Neural cell (in vitro differentiated cells): Measurements from ENCODE around the gene CPNE9. TPM values are rescaled to one million over a fixed set of nuclear protein-coding genes. Genes with fewer than 3 reads are reported as not detected.

Experiments used
- H2AFZ ChIP-seq: fragments of 200-600, 300-800 bp; sonication (generic), shearing (Covaris generic); 2 replicates; pipeline ENCODE4 v1.6.0; 2014; ENCODE audit warnings: low read depth, mild to moderate bottlenecking, antibody characterized with exemption, low read length, moderate library complexity
- H3F3A ChIP-seq: fragments of 200-600 bp; shearing (Covaris generic); 2 replicates; pipeline ENCODE4 v1.6.1; 2016; ENCODE audit warnings: mild to moderate bottlenecking, moderate library complexity, mixed read lengths, antibody characterized with exemption, low read length; ENCODE audit not compliant: insufficient read depth, poor library complexity, severe bottlenecking
- H3K27ac ChIP-seq: fragments of 200-600, 300-800 bp; sonication (generic), shearing (Covaris generic); 2 replicates; pipeline ENCODE4 v1.5.1; 2014; ENCODE audit warnings: mild to moderate bottlenecking, low read length, moderate library complexity
- H3K27me3 ChIP-seq: fragments of 300-800, 200-600 bp; sonication (generic), shearing (Covaris generic); 2 replicates; pipeline ENCODE4 v1.6.0; 2014; ENCODE audit warnings: mild to moderate bottlenecking, low read depth, low read length, moderate library complexity; ENCODE audit not compliant: insufficient read depth
- H3K36me3 ChIP-seq: fragments of 300-800, 200-600 bp; sonication (generic), shearing (Covaris generic); 2 replicates; pipeline ENCODE4 v1.5.1; 2014; ENCODE audit warnings: mild to moderate bottlenecking, antibody characterized with exemption, low read length, moderate library complexity; ENCODE audit not compliant: insufficient read depth
- H3K4me2 ChIP-seq: fragments of 300-800, 200-600 bp; sonication (generic), shearing (Covaris generic); 2 replicates; pipeline ENCODE4 v1.6.0; 2014; ENCODE audit warnings: mild to moderate bottlenecking, low read length
- H3K4me3 ChIP-seq: fragments of 300-800, 200-600 bp; sonication (generic), shearing (Covaris generic); 2 replicates; pipeline ENCODE4 v1.5.1; 2014; ENCODE audit warnings: mild to moderate bottlenecking, low read length, moderate library complexity
- H3K79me2 ChIP-seq: fragments of 200-600 bp; shearing (Covaris generic); replicated peaks from 2 replicates; pipeline ENCODE4 v1.6.0; 2014; ENCODE audit warnings: mild to moderate bottlenecking, low read length, moderate library complexity; ENCODE audit not compliant: insufficient read depth
- H3K9ac ChIP-seq: fragments of 300-800, 200-600 bp; sonication (generic), shearing (Covaris generic); 2 replicates; pipeline ENCODE4 v1.6.1; 2016; ENCODE audit warnings: mild to moderate bottlenecking, low read length, mixed read lengths
- H3K9me2 ChIP-seq: fragments of 200-600 bp; shearing (Covaris generic); 2 replicates; pipeline ENCODE4 v1.6.1; 2016; ENCODE audit warnings: mild to moderate bottlenecking, low read length, mixed read lengths; ENCODE audit not compliant: insufficient read depth
- H3K9me3 ChIP-seq: fragments of 200-600, 300-800 bp; sonication (generic), shearing (Covaris generic); 2 replicates; pipeline ENCODE4 v1.6.1; 2016; ENCODE audit warnings: mild to moderate bottlenecking, mixed run types, low read length, moderate library complexity, mixed read lengths
- H4K20me1 ChIP-seq: fragments of 200-600 bp; shearing (Covaris generic); 2 replicates; pipeline ENCODE4 v1.6.1; 2016; ENCODE audit warnings: mild to moderate bottlenecking, mixed run types; ENCODE audit not compliant: insufficient read depth
- CTCF ChIP-seq: fragments of 450-650 bp; IDR thresholded peaks from 2 replicates; pipeline ENCODE4 v1.5.1; 2014; ENCODE audit warnings: antibody characterized with exemption, mild to moderate bottlenecking, moderate library complexity; ENCODE audit not compliant: poor library complexity, severe bottlenecking
- EP300 ChIP-seq: fragments of 450-650 bp; conservative IDR thresholded peaks from 2 replicates; pipeline ENCODE4 v1.6.1; 2014; ENCODE audit warnings: antibody characterized with exemption, mild to moderate bottlenecking, moderate library complexity; ENCODE audit not compliant: poor library complexity, severe bottlenecking
- EZH2 ChIP-seq: fragments of 200-600, 300-800 bp; shearing (Covaris generic), sonication (generic); IDR thresholded peaks from 2 replicates; pipeline ENCODE4 v1.6.1; 2014; ENCODE audit warnings: antibody characterized with exemption, low read length, borderline replicate concordance, mild to moderate bottlenecking; ENCODE audit not compliant: insufficient read depth, poor library complexity, severe bottlenecking
- MXI1 ChIP-seq: fragments of 450-650 bp; conservative IDR thresholded peaks from 2 replicates; pipeline ENCODE4 v1.6.1; 2014; ENCODE audit warnings: antibody characterized with exemption, mild to moderate bottlenecking; ENCODE audit not compliant: poor library complexity, severe bottlenecking
- POLR2AphosphoS5 ChIP-seq: IDR thresholded peaks from 2 replicates; pipeline ENCODE4 v1.6.1; 2012
- RAD21 ChIP-seq: fragments of 450-650 bp; conservative IDR thresholded peaks from 2 replicates; pipeline ENCODE4 v1.6.1; 2014; ENCODE audit warnings: antibody characterized with exemption, mild to moderate bottlenecking, moderate library complexity
- REST ChIP-seq: IDR thresholded peaks from 2 replicates; pipeline ENCODE4 v1.6.1; 2012; ENCODE audit warnings: borderline replicate concordance
- SMC3 ChIP-seq: fragments of 450-650 bp; conservative IDR thresholded peaks from 2 replicates; pipeline ENCODE4 v1.6.1; 2014; ENCODE audit warnings: antibody characterized with exemption, mild to moderate bottlenecking, moderate library complexity; ENCODE audit not compliant: poor library complexity
- TAF1 ChIP-seq: IDR thresholded peaks from 2 replicates; pipeline ENCODE4 v1.6.1; 2012; ENCODE audit warnings: low read depth
- polyA plus RNA-seq: library from polyadenylated mRNA; depleted of rRNA; stranded (reverse); fragments of >200 nt; gene quantifications from 2 replicates; pipeline ENCODE4 v1.2.3, GENCODE V29; 2014

The CPNE9 gene
- polyA plus RNA-seq, 1 donor from 2014 or later, result 0.32 TPM

- no peaks in the 10 kb centered on the region for H3K9me3 ChIP-seq
- TF ChIP-seq MXI1, result no peak
- TF ChIP-seq POLR2AphosphoS5, result no peak
- H3K4me3 ChIP-seq, result no peak overlapping the region
- H3F3A ChIP-seq, result no peaks in the 10 kb centered on the region
- H3K36me3 ChIP-seq, result no peaks in the 10 kb centered on the region
- H3K79me2 ChIP-seq, result no peaks in the 10 kb centered on the region
- H3K27ac ChIP-seq, result no peak overlapping the region
- H3K4me2 ChIP-seq, result no peak overlapping the region
- H4K20me1 ChIP-seq, result no peaks in the 10 kb centered on the region
- H2AFZ ChIP-seq, result no peak overlapping the region
- no peaks in the 10 kb centered on the region for H3K9me2 ChIP-seq
- H3K27me3 ChIP-seq, result no peaks in the 10 kb centered on the region
- no peak overlapping the region for H3K9ac ChIP-seq
These were observed 25.1 kb upstream of the CPNE9 start for GRCh38 chr3:9678493-9678892.

- TF ChIP-seq MXI1, result no peak
- no peak for TF ChIP-seq CTCF
- TF ChIP-seq TAF1, result no peak
- TF ChIP-seq EP300, result no peak
- TF ChIP-seq EZH2, result no peak
- no peak for TF ChIP-seq SMC3
- no peak for TF ChIP-seq RAD21
- no peak for TF ChIP-seq REST
- TF ChIP-seq POLR2AphosphoS5, result no peak
- Histone ChIP-seq H3K79me2 (no peaks in the 10 kb centered on the region), H3K4me2 (no peak overlapping the region), H3K27ac (no peak overlapping the region), H3K4me3 (no peak overlapping the region), H3K27me3 (no peaks in the 10 kb centered on the region), H3F3A (no peaks in the 10 kb centered on the region), H2AFZ (no peak overlapping the region), H3K9me2 (no peaks in the 10 kb centered on the region), H3K9me3 (no peaks in the 10 kb centered on the region), H3K9ac (no peak overlapping the region), H4K20me1 (no peaks in the 10 kb centered on the region), H3K36me3 (no peaks in the 10 kb centered on the region)
These were observed 24.1 kb upstream of the CPNE9 start for GRCh38 chr3:9679476-9680080.
